GM12864 (cell line): Measurements from ENCODE around the gene LRRC39.

ENCODE experiments used
- DNase-seq: peaks from one replicate; pipeline ENCODE4 v3.0.0-alpha.2; 2011; ENCODE audit warnings: low read depth
- H3K4me3 ChIP-seq: 2 replicates; pipeline ENCODE4 v1.5.1; 2011; ENCODE audit warnings: mild to moderate bottlenecking, low read depth, low read length, control low read depth
- TF ChIP-seq, protein P1 (sequence below): IDR thresholded peaks from 2 replicates; pipeline ENCODE4 v1.5.1; 2011; ENCODE audit warnings: low read depth, mild to moderate bottlenecking, moderate library complexity, low read length, control low read depth, inconsistent platforms; ENCODE audit errors: missing control alignments

LRRC39 gene

DNA sequence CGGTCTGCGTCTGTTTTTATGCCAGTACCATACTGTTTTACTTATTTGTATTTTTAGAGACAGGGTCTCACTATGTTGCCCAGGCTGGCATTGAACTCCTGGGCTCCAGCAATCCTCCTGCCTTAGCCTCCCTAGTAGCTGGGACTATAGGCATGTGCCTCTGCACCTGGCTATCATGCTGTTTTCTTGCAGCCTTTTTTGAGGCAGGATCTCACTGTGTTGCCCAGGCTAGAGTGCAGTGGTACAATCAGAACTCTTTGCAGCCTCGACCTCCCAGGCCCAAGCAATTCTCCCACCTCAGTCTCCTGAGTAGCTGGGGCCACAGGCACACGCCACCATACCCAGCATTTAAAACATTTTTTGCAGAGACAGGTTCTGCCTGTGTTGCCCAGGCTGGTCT, 5.3 kb upstream of the LRRC39 start:
- H3K4me3 ChIP-seq, result no peak overlapping the region
- DNase-seq, result no peak
- TF ChIP-seq, protein P1, sequence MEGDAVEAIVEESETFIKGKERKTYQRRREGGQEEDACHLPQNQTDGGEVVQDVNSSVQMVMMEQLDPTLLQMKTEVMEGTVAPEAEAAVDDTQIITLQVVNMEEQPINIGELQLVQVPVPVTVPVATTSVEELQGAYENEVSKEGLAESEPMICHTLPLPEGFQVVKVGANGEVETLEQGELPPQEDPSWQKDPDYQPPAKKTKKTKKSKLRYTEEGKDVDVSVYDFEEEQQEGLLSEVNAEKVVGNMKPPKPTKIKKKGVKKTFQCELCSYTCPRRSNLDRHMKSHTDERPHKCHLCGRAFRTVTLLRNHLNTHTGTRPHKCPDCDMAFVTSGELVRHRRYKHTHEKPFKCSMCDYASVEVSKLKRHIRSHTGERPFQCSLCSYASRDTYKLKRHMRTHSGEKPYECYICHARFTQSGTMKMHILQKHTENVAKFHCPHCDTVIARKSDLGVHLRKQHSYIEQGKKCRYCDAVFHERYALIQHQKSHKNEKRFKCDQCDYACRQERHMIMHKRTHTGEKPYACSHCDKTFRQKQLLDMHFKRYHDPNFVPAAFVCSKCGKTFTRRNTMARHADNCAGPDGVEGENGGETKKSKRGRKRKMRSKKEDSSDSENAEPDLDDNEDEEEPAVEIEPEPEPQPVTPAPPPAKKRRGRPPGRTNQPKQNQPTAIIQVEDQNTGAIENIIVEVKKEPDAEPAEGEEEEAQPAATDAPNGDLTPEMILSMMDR, result no peak

DNA sequence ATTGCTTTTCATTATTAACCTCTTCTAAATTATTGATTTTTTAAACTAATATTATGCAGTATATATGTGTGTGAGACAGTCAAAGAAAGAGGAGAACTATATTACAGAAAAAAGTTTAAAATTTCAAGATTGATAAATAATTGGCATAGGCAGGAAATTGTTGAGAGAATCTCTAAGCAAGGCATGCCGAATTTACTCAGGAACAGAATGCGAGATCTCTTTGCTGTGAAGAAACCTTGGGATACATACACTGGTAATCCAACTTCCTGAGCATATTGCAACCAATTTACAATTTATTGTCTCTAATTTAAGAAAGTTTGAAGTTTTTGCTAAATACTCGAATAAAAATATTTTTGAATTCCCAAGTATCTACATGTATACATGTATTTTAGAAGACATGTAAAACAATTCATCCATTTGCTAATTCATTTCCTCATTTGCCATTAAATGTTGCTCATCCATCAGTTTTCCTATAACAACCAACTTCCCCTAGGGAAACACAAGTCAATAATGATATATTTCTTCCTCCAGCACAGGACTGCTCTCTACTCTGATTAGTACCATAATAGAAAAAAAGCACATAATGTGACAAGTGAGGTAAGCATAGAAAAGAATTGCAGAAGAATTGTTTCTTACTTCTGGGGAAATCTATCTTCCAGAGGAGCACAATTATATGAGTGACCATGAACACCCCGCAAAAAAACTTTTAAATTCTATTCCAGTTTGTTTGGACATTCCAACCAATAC, 588 bp downstream of the LRRC39 start:
- no peak overlapping the region for H3K4me3 ChIP-seq
- DNase-seq, result no peak
- TF ChIP-seq, protein P1, result no peak

DNA sequence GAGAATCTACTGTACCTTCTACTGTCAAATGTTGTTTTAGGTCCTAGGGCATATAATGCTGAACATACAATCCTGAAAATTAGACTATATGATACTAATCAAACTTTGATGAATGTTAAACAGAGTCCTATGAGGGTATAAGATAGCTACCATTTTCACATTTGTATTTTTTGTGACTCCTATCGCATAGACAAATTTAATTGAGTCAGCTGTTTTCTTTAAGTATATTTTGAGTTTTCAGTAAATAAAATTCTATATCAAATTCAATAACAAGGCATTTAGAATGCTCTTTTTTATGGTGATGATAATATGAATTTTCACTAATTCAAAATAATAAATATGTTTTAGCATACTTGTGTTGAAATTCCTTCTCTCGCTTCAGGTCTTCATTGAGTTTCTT, 10.0 kb downstream of the LRRC39 start:
- no peak overlapping the region for H3K4me3 ChIP-seq
- TF ChIP-seq, protein P1, result no peak
- no peak for DNase-seq

DNA sequence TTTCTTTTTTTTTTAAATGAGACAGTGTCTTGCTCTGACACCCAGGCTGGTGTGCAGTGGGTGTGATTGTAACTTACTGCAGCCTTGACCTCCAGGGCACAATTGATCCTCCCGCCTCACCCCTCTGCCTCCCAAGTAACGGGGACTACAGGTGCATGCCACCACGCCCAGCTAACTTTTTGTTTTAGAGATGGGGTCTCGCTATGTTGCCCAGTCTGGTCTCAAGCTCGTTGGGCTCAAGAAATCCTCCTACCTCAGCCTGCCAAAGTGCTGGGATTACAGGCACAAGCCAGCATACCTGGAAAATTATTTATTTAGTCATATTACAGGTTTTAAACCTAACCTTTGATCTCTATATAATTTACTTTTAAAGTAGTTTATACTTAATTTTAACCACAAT, 13.4 kb downstream of the LRRC39 start:
- H3K4me3 ChIP-seq, result no peak overlapping the region
- no peak for DNase-seq
- TF ChIP-seq, protein P1, result no peak

DNA sequence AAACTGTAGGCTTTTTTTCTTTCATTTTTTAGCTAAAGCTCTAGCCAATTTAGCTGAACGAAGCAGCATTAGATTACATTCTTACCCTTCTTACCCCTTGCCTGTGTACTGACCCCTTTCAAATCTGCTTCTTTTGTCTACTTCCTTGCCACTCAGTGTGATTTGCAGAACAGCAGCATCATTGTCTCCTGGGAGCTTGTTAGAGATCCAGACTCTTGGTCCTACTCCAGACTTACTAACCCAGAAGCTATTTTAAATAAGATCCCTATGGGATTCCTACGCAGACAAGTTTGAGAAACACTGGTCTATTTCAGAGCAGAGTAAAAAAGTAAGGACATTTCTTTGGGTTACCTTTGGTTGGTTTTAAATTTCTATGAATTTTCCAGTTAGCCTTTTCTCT, 13.8 kb downstream of the LRRC39 start:
- no peak for DNase-seq
- TF ChIP-seq, protein P1, result no peak
- no peak overlapping the region for H3K4me3 ChIP-seq

DNA sequence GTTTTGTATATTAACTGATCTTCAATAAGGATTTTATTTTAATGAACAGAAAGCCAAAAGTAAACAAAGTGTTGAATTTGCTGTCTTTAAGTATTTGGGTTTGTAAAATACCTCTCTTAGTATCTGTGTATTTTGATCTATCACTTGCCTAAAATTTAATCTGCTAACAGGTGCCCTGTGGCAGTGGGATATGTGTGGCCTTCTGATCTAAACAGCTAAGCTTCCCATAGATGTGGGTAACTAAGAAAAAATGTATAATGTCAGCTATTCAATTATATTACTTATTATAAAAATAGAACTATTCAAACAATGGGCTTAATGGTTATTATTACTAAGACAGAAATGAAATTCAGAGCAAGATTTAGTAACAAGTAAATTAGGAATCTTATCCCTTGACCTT, 15.2 kb downstream of the LRRC39 start:
- no peak for DNase-seq
- TF ChIP-seq, protein P1, result no peak
- no peak overlapping the region for H3K4me3 ChIP-seq

DNA sequence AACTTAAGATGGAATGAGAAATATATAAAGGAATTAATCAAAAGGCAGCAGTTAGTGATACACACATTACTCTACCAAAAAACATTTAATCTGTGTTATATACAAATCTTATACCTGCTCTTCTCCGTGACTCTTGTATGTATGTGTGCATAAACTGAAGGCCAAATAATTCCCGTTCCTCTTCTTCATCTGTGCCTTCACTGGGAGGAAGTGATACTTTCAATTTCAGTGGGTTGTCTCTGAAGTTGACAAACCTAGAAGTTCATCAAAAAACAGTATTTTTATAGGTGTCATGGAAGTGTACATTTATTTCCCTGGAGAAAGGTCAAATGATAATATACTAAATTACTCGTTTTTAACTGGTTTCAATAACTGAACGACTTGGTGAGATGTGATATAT, 25.8 kb downstream of the LRRC39 start:
- no peak overlapping the region for H3K4me3 ChIP-seq
- TF ChIP-seq, protein P1, result no peak
- no peak for DNase-seq
